A549 (cell line): ENCODE measurements around the gene NBEAL2. TPM values are rescaled to one million over a fixed set of nuclear protein-coding genes. Genes with fewer than 3 reads are reported as not detected.

Experiments
- ATAC-seq, 2 experiments: fragments of 200-7000 bp in 1 of 2; fragments of >200 bp in 1 of 2; cut with Nextera tagmentation in 1 of 2; cut with Tn5 transposase in 1 of 2; 3 replicates each; pipeline versions ENCODE4 v1.8.0 to v1.9.1; 2018 to 2020; ENCODE audit warnings: mild to moderate bottlenecking in 1 of 2, moderate library complexity in 1 of 2
- CTCF ChIA-PET: fragments of 300-600 bp; sonication (Branson Sonifier 250); formaldehyde crosslinking; extraction: SDS; loops from one replicate; lab custom pipeline; 2021; ENCODE audit warnings: antibody characterized with exemption, inconsistent platforms; lab: Yijun Ruan, JAX
- POLR2A ChIA-PET: fragments of 350-600 bp; formaldehyde crosslinking; extraction: SDS; loops from one replicate; lab custom pipeline; 2021; ENCODE audit warnings: antibody characterized with exemption, inconsistent platforms; lab: Yijun Ruan, JAX
- DNase-seq, 2 experiments: peaks; one replicate each; pipeline versions ENCODE4 v3.0.0 to v3.0.0-alpha.2; 2011 to 2016; ENCODE audit warnings: low read depth in 1 of 2, low spot score in 1 of 2
- FAIRE-seq: peaks from 2 replicates; lab custom pipeline; 2011; peaks lifted over from hg19 to GRCh38; lab: Jason Lieb, UNC
- H3K27ac ChIP-seq, 2 experiments: fragments of >200 bp; sonication (Bioruptor Twin); formaldehyde crosslinking; 3 replicates each; pipeline ENCODE4 v1.5.1; 2016 to 2017
- H3K4me1 ChIP-seq: fragments of >200 bp; sonication (Bioruptor Twin); formaldehyde crosslinking; 3 replicates; pipeline ENCODE4 v1.6.1; 2016
- H3K4me2 ChIP-seq: fragments of >200 bp; sonication (Bioruptor Twin); formaldehyde crosslinking; 3 replicates; pipeline ENCODE4 v1.6.1; 2016
- H3K4me3 ChIP-seq: fragments of >200 bp; sonication (Bioruptor Twin); formaldehyde crosslinking; 3 replicates; pipeline ENCODE4 v1.5.1; 2016
- H3K9me3 ChIP-seq: fragments of >200 bp; sonication (Bioruptor Twin); formaldehyde crosslinking; 3 replicates; pipeline ENCODE4 v1.6.1; 2016
- BCL3 ChIP-seq: fragments of >200 bp; sonication (Bioruptor Twin); formaldehyde crosslinking; IDR thresholded peaks from 3 replicates; pipeline ENCODE4 v1.6.1; 2016
- CBX8 ChIP-seq: fragments of 200-600 bp; sonication (generic); IDR thresholded peaks from 2 replicates; pipeline ENCODE4 v1.6.1; 2016
- CHD2 ChIP-seq: fragments of 150-350 bp; IDR thresholded peaks from 2 replicates; pipeline ENCODE4 v1.6.1; 2014; ENCODE audit warnings: low read length; ENCODE audit not compliant: partially characterized antibody
- CHD4 ChIP-seq: fragments of 200-600 bp; sonication (generic); IDR thresholded peaks from 2 replicates; pipeline ENCODE4 v1.6.1; 2016; ENCODE audit warnings: antibody characterized with exemption, mild to moderate bottlenecking, borderline replicate concordance
- CTCF ChIP-seq: fragments of >200 bp; sonication (Bioruptor Twin); formaldehyde crosslinking; IDR thresholded peaks from 3 replicates; pipeline ENCODE4 v1.5.1; 2016
- EHMT2 ChIP-seq: fragments of 200-600 bp; sonication (generic); IDR thresholded peaks from 2 replicates; pipeline ENCODE4 v1.6.1; 2016; ENCODE audit warnings: antibody characterized with exemption, low read depth, mild to moderate bottlenecking, moderate library complexity
- FOSL2 ChIP-seq, 2 experiments: fragments of 450-650 bp in 1 of 2; fragments of >200 bp in 1 of 2; sonication (Bioruptor Twin) in 1 of 2; formaldehyde crosslinking; IDR thresholded peaks; 2 replicates each; pipeline versions ENCODE4 v1.5.0 to v1.6.1; 2016 to 2020; ENCODE audit warnings: mild to moderate bottlenecking in 1 of 2, moderate library complexity in 1 of 2
- FOXS1 ChIP-seq: fragments of 250-450 bp; sonication (Bioruptor Pico); IDR thresholded peaks from 2 replicates; pipeline ENCODE4 v1.5.0; 2020; ENCODE audit warnings: mild to moderate bottlenecking, moderate library complexity
- HES2 ChIP-seq: fragments of >200 bp; sonication (Bioruptor Twin); formaldehyde crosslinking; IDR thresholded peaks from 2 replicates; pipeline ENCODE4 v1.6.1; 2016
- HMGXB4 ChIP-seq: fragments of 250-450 bp; sonication (Bioruptor Pico); IDR thresholded peaks from 2 replicates; pipeline ENCODE4 v1.5.0; 2021; ENCODE audit warnings: mild to moderate bottlenecking, moderate library complexity, borderline replicate concordance
- HOXA7 ChIP-seq: fragments of 250-450 bp; sonication (Bioruptor Pico); IDR thresholded peaks from 2 replicates; pipeline ENCODE4 v1.5.0; 2020; ENCODE audit warnings: mild to moderate bottlenecking, moderate library complexity
- JUN ChIP-seq, 2 experiments: fragments of >200 bp; sonication (Bioruptor Twin); formaldehyde crosslinking; IDR thresholded peaks; 2 replicates in 1 of 2; 3 replicates in 1 of 2; pipeline ENCODE4 v1.6.1; 2016 to 2017
- JUNB ChIP-seq: fragments of >200 bp; sonication (Bioruptor Twin); formaldehyde crosslinking; IDR thresholded peaks from 2 replicates; pipeline ENCODE4 v1.6.1; 2016
- KDM1A ChIP-seq: fragments of 200-600 bp; sonication (generic); IDR thresholded peaks from 2 replicates; pipeline ENCODE4 v1.6.1; 2016; ENCODE audit warnings: low read depth, mild to moderate bottlenecking
- KDM5A ChIP-seq: fragments of 200-600 bp; sonication (generic); IDR thresholded peaks from 2 replicates; pipeline ENCODE4 v1.6.1; 2016; ENCODE audit warnings: antibody characterized with exemption, mild to moderate bottlenecking
- MYC ChIP-seq: IDR thresholded peaks from 2 replicates; pipeline ENCODE4 v1.6.1; 2012; ENCODE audit warnings: mild to moderate bottlenecking, inconsistent platforms, low read length, improper control_type of control experiment, borderline replicate concordance
- PBX3 ChIP-seq: IDR thresholded peaks from 2 replicates; pipeline ENCODE4 v1.6.1; 2012
- POLR2A ChIP-seq: IDR thresholded peaks from 2 replicates; pipeline ENCODE4 v1.6.1; 2012; ENCODE audit warnings: mild to moderate bottlenecking, low read length
- POLR2AphosphoS2 ChIP-seq: conservative IDR thresholded peaks from 2 replicates; pipeline ENCODE4 v1.6.1; 2012; ENCODE audit warnings: low read length, improper control_type of control experiment, inconsistent platforms
- RFX5 ChIP-seq: fragments of 450-650 bp; IDR thresholded peaks from 2 replicates; pipeline ENCODE4 v1.7.1; 2014; ENCODE audit warnings: antibody characterized with exemption, mild to moderate bottlenecking, moderate library complexity
- RNF2 ChIP-seq: fragments of 200-600 bp; sonication (generic); IDR thresholded peaks from 2 replicates; pipeline ENCODE4 v1.6.1; 2016; ENCODE audit warnings: low read depth, mild to moderate bottlenecking, antibody characterized with exemption, moderate library complexity, borderline replicate concordance
- SREBF2 ChIP-seq: fragments of 450-650 bp; IDR thresholded peaks from 2 replicates; pipeline ENCODE4 v1.6.1; 2014; ENCODE audit warnings: mild to moderate bottlenecking, moderate library complexity
- USF2 ChIP-seq: fragments of 450-650 bp; IDR thresholded peaks from 2 replicates; pipeline ENCODE4 v1.6.1; 2014; ENCODE audit warnings: antibody characterized with exemption
- ZC3H11A ChIP-seq: fragments of 450-650 bp; IDR thresholded peaks from 2 replicates; pipeline ENCODE4 v1.6.1; 2014; ENCODE audit warnings: antibody characterized with exemption, mild to moderate bottlenecking
- ZFP36 ChIP-seq: fragments of 450-650 bp; IDR thresholded peaks from 2 replicates; pipeline ENCODE4 v1.6.1; 2014; ENCODE audit warnings: borderline replicate concordance; ENCODE audit not compliant: partially characterized antibody
- ZSCAN20 ChIP-seq: fragments of 250-450 bp; sonication (Bioruptor Pico); IDR thresholded peaks from 2 replicates; pipeline ENCODE4 v1.8.0; 2022; ENCODE audit warnings: mild to moderate bottlenecking, moderate library complexity
- whole genome bisulfite sequencing: methylation state at CpG from one replicate; pipeline ENCODE4 v1.1.6; 2017; ENCODE audit errors: missing lambda C conversion rate; 5-methylcytosine and 5-hydroxymethylcytosine counted together
- polyA plus RNA-seq, 4 experiments: library from polyadenylated mRNA; depleted of rRNA in 3 of 4; stranded (reverse); fragments of >200 nt; fragmentation: RNase III in 1 of 4; extraction: RNeasy Plus Mini Kit Qiagen cat#74134 plus additional on column Dnase treatment in 1 of 4; gene quantifications; 2 replicates in 3 of 4; 3 replicates in 1 of 4; pipeline ENCODE4 v1.2.3, GENCODE V29; 2011 to 2017

Gene NBEAL2
- polyA plus RNA-seq, 2 of the 4 experiments (the other 2 are of a cell fraction): 9.6 to 47.3 TPM

GRCh38 chr3:47005212-47006144 lies 26.0 kb downstream of the NBEAL2 start:
- CTCF ChIA-PET: interaction anchor here (1.1 to 1.5 kb wide), 3 partner anchors 11 to 287 kb away, joined by 3 read pairs; no protein-coding TSS in a partner anchor
- H3K9me3 ChIP-seq: no peaks in the 10 kb centered on the region
- TF ChIP-seq MYC (no peak), FOSL2 (IDR thresholded peaks at IDR 0.05) (no peak), FOSL2 (CRISPR knock-in tag; IDR thresholded peaks at IDR 0.05) (no peak), SREBF2 (no peak), POLR2AphosphoS2 (no peak), EHMT2 (no peak), ZSCAN20 (CRISPR knock-in tag) (no peak), CHD4 (no peak), USF2 (no peak), PBX3 (no peak), FOXS1 (CRISPR knock-in tag) (no peak), RFX5 (no peak), JUNB (no peak), ZC3H11A (no peak), BCL3 (no peak)
- WGBS: 89% methylated on average over 13 of the region's 32 CpGs
- H3K27ac ChIP-seq: no peak overlapping the region
- POLR2A ChIA-PET: no interaction called here
- ATAC-seq (no peak), FAIRE-seq (no peak), DNase-seq (no peak)
- H3K4me1 ChIP-seq: peaks cover 2% of the 10 kb centered on the region; the same call in 1 of the 3 replicates
- no peak overlapping the region for H3K4me2 ChIP-seq
- H3K4me3 ChIP-seq: no peak overlapping the region

GRCh38 chr3:47006145-47006651 lies 26.7 kb downstream of the NBEAL2 start:
- POLR2A ChIA-PET: no interaction called here
- CTCF ChIA-PET: interaction anchor here (0.6 to 2.6 kb wide), 4 partner anchors 7 to 286 kb away, joined by 3 to 8 read pairs (median 3); no protein-coding TSS in a partner anchor
- TF ChIP-seq EHMT2: no peak
- TF ChIP-seq HMGXB4 (CRISPR knock-in tag): no peak
- TF ChIP-seq HES2: no peak
- TF ChIP-seq CTCF: no peak
- no peak for TF ChIP-seq KDM5A
- TF ChIP-seq BCL3: no peak
- no peak for TF ChIP-seq KDM1A
- no peak for TF ChIP-seq HOXA7
- no peak for TF ChIP-seq ZFP36
- TF ChIP-seq JUN (IDR thresholded peaks at IDR 0.05): no peak
- no peak for TF ChIP-seq POLR2A
- TF ChIP-seq CBX8: no peak
- no peak for TF ChIP-seq RFX5
- no peak for TF ChIP-seq CHD2
- no peak for TF ChIP-seq RNF2
- TF ChIP-seq, all 56 proteins: peak for 0
- DNase-seq (no peak), ATAC-seq (no peak), FAIRE-seq (no peak)
- Histone ChIP-seq H3K4me3 (no peak overlapping the region), H3K9me3 (no peaks in the 10 kb centered on the region), H3K4me2 (no peak overlapping the region), H3K27ac (no peak overlapping the region), H3K4me1 (no peaks in the 10 kb centered on the region)
- WGBS: 90% methylated on average over 7 of the region's 9 CpGs
